Urinary bladder (tissue), 4 donors: ENCODE measurements around the gene ENKUR. TPM values are rescaled to one million over a fixed set of nuclear protein-coding genes. Genes with fewer than 3 reads are reported as not detected.
"Not testable (repeated sequence)": the region's sequence is repeated elsewhere in the genome, so short reads cannot be mapped to it uniquely, and the experiment has no call there.

Source experiments
- DNase-seq: peaks from one replicate; pipeline ENCODE4 v3.0.0-alpha.2; 2015; ENCODE audit errors: extremely low spot score
- H3K27ac ChIP-seq: one replicate; pipeline ENCODE4 v1.5.1; 2013; ENCODE audit warnings: low read depth, mild to moderate bottlenecking, moderate library complexity
- H3K36me3 ChIP-seq: one replicate; pipeline ENCODE4 v1.6.1; 2013; ENCODE audit warnings: mild to moderate bottlenecking, moderate library complexity; ENCODE audit not compliant: insufficient read depth
- H3K4me1 ChIP-seq: one replicate; pipeline ENCODE4 v1.6.1; 2013; ENCODE audit warnings: mild to moderate bottlenecking, moderate library complexity; ENCODE audit not compliant: insufficient read depth
- H3K4me3 ChIP-seq: one replicate; pipeline ENCODE4 v1.5.1; 2013; ENCODE audit warnings: low read depth, low read length
- WGBS: extraction: QIAGEN DNeasy Blood & Tissue Kit; methylation state at CpG from one replicate; pipeline ENCODE4 v1.1.7; 2013; 5-methylcytosine and 5-hydroxymethylcytosine counted together
- polyA plus RNA-seq: library from polyadenylated mRNA; stranded (reverse); fragments of 200-250 nt; gene quantifications from one replicate; pipeline ENCODE4 v1.2.3, GENCODE V29; 2013
- total RNA-seq: library from RNA; depleted of rRNA; stranded (reverse); fragments of >200 nt; gene quantifications from one replicate; pipeline ENCODE4 v1.2.3, GENCODE V29; 2014
- donor health status: healthy with polysubstance abuse.
- donor health status: healthy.

The ENKUR gene
- total and polyA plus RNA-seq, 2 donors, result 0.03 to 0.95 TPM

DNA sequence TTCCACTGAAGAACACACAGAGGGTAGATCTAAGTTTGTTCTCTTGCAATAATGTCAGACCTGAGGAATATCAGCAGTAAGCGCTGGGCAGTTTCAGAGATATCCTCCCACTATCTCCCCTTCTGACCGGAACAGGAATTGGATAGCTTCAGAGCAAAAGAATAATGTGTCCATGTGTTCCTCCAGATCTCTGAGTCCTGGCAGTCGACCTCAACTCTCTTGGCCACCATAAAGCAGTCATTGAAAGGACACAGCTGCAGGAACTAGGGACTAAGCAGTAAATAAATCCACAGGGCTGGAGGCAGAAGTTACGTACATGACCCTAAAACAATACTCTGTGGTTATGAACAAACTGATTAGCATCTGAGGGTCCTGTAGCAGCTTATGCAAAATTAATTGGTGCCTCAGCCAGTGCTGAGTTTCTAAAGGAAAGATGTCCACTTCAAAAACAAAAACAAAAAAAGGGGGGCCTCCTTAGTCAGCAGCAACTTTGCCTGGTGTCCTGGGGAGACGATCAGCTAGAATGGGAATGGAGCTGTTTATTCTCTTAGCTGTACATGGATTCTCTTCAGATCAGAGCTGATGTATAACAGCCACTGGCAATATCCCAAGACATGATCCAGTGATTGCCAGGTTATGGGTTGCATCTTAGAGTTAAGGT is 57.1 kb downstream of the ENKUR start:
- no peak overlapping the region for H3K4me3 ChIP-seq
- H3K27ac ChIP-seq, result peak overlapping the region; percentile 82
- peaks cover 1% of the 10 kb centered on the region for H3K4me1 ChIP-seq
- peaks cover 2% of the 10 kb centered on the region for H3K36me3 ChIP-seq
- WGBS, result 24% methylated on average over 5 of the region's 5 CpGs
- peak; percentile 86 for DNase-seq

DNA sequence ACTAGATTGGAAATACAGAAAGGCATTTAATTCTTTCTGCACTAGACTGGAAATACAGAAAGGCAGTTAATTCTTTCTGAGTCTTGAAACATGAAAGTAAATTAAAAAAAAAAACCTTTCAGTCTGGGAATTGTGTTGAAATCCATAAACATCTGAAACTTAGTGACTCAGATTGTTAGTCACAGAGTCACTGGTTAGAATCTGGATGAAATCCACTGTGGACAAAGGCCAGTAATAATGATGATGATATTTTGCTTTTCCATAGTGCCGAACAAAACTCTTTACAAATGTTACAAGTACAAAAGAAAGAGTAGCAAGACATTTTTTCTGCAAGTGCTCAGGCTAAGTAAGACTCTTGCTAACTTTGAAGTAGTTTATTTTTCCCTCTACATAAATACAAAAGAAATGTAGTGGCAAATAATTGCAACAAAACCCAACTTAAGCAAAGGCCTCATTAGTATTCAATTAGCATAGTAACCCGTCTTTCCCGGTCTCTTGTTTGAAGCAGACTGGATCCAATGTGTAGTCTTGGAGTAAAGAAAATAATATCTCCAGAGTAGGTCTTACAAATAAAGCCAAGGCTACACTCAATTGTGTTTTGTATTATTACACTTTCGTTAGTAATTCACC is 57.8 kb downstream of the ENKUR start:
- 36% methylated on average over 4 of the region's 4 CpGs for WGBS
- DNase-seq, result peak; percentile 25
- Histone ChIP-seq H3K4me1 (peaks cover 1% of the 10 kb centered on the region), H3K36me3 (no peaks in the 10 kb centered on the region), H3K27ac (peak overlapping the region; percentile 59), H3K4me3 (no peak overlapping the region)

DNA sequence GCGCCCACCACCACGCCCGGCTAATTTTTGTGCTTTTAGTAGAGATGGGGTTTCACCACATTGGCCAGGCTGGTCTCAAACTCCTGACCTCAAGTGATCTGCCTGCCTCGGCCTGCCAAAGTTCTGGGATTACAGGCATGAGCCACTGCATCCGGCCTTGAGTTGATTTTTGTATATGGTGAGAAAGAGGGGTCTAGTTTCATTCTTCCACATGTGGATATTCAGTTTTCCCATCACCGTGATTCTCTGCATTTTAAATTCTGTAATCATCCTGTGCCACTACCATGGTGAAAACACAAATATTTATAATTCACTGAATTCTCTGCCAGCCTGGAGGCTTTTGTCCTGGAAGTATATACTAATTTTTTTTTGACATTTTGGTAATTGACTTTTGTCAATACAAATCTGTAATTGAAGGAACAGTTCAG is 58.3 kb downstream of the ENKUR start:
- H3K4me3 ChIP-seq, H3K4me1 ChIP-seq, H3K36me3 ChIP-seq, DNase-seq: not testable (repeated sequence)
- H3K27ac ChIP-seq, result peak overlapping the region; percentile 32
- 56% methylated on average over 6 of the region's 6 CpGs for WGBS

DNA sequence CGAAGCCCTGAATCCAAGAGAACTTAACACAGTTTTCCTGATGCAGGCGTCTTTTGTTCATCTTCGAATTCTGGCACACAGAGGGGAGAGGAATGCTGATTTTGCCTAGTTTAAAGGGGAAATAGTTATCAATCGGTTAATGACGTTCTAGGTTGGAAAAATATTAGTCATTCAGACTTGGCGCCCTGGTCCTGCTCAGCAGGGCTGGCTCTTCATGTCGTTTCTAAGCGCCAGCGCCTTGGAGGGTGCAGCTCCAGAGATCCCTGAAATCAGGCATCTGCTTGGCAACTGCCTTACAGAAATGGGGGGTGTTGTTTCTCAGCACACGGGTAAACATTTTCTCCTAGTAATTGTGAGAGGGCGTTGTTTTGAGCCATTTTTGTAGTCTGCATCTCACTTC is 62.3 kb downstream of the ENKUR start:
- H3K27ac ChIP-seq, result peak overlapping the region; percentile 40
- no peaks in the 10 kb centered on the region for H3K4me1 ChIP-seq
- no peak overlapping the region for H3K4me3 ChIP-seq
- no peaks in the 10 kb centered on the region for H3K36me3 ChIP-seq
- no peak for DNase-seq
- 65% methylated on average over 11 of the region's 11 CpGs for WGBS

DNA sequence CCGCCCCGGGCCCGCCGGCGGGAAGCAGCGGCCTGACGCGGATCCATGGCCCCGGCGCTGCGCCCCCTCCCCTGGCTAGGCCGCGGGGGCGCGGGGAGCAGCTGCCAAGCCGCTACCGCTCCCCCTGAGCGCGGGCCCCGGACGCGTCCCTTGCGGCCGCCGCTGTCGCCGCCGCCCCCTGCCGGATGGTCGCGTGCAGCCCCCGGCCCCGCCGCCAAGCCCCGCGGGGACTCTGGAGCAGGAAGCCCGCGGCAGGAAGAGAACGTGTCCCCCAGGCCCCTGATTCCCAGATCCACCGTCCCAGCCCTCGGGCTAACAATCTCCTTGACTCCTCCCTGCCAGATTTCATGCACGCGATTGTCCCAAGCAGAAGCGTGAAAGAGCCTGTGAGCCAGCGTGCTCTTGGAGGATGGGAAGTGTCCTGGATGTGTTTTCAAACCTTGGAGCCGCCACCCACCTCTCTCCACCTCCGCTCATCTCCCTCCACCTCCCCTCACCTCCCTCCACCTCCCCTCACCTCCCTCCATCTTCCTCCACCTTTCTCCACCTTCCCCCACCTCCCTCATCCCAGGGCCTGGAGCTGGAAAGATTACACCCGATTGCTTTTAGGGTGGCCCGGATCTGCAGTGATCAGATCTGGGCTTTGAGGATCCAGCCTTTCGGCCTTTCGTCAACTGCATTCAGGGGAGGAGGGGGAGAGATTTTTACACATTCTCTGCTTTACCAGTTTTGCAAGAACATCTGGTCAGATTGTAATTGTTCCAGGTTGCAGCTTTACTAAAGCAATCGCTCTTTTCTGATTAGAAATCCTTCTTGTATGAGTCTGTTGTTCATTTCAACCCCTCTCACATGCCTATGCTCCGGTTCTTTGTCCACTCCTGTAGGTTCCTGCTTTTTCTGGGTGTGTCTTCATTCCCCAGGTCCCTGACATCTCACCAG is 63.0 kb downstream of the ENKUR start:
- peak; percentile 28 for DNase-seq
- H3K4me1 ChIP-seq, result no peaks in the 10 kb centered on the region
- H3K27ac ChIP-seq, result peak overlapping the region; percentile 87
- no peaks in the 10 kb centered on the region for H3K36me3 ChIP-seq
- H3K4me3 ChIP-seq, result peak overlapping the region; percentile 72
- 5% methylated on average over 52 of the region's 53 CpGs for WGBS

DNA sequence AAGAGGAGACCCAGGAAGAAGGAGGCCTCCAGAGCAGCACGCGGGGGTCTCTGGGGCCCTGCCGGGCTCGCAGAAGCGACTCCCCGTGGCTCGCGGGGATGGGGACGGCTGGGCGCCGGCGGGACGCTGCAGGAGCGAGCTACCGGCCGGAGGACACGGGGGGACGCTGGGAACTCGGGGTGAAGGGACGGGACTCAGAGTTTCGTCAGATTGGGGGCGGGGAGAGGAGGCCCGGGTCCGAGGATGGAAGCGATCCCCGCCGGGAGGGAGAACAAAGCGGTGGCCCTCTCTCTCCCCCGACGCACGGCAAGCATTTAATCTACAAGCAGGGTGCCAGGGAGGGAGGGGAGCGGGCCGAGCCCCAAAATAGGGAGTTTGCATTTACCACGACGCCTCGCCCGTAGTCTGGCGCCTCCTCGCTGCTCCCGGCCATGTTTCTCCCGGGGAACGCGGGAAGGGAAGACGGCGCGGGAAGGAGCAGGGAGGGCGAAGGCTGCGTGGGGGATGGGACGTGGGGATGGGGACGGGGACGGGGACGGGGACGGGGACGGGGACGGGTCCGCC is 63.7 kb downstream of the ENKUR start, which contains the start of gene PRTFDC1:
Gene PRTFDC1, minus strand, starts transcription at position 464 of the 564 bp plus-strand sequence. Its CDS starts 31 bp downstream, at position 433.
- no peaks in the 10 kb centered on the region for H3K36me3 ChIP-seq
- peak; percentile 31 for DNase-seq
- H3K27ac ChIP-seq, result peak within 1 kb of the TSS; percentile 87
- no peaks in the 10 kb centered on the region for H3K4me1 ChIP-seq
- H3K4me3 ChIP-seq, result peak within 1 kb of the TSS; percentile 72
- WGBS, result under 1% methylated on average over 56 of the region's 56 CpGs

DNA sequence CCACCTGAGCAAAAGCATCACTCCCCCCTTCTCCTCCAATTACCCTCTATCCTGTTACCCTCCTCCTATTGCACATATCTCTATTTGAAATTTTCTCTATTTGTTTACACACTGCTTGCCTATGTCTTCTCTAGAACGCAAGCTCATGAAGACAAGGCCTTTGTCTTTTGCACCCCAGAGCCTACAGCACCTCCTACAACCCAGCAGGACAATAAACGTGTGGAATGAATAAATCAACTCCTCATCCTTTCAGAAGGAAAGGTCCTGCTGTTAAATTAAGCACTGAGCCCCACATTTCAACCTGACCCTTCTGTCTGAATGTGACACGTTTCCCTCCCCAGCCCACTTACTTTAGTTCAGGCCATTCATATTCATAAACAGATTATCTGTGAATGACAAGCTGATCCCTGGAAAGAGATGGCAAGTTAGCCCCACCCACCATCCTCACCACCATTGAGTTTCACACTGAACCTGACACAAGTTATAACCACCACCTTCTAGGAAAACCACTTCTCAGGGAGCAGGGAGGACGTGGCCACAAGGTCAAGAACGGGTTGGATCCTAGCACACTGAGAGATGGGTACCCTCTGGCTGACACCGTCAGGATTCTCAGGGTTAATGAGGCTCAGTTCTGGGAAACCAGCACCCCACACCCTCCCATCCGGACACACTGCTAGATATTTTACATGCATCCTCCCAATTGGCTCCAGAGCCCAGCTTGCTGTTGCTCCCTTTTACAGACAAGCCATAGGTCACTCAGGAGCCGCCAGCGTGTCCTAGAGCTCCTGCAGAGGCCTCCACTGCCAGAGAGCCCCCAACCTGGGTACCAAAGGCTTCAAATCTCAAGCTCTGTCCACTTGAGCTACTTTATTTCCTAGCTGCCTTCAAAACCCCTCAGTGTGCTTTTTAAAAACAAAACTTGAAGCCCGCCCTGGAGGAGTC is 64.5 kb downstream of the ENKUR start:
- peak overlapping the region; percentile 72 for H3K4me3 ChIP-seq
- H3K36me3 ChIP-seq, result no peaks in the 10 kb centered on the region
- 39% methylated on average over 10 of the region's 10 CpGs for WGBS
- peak; percentile 26 for DNase-seq
- H3K27ac ChIP-seq, result peak overlapping the region; percentile 87
- no peaks in the 10 kb centered on the region for H3K4me1 ChIP-seq

DNA sequence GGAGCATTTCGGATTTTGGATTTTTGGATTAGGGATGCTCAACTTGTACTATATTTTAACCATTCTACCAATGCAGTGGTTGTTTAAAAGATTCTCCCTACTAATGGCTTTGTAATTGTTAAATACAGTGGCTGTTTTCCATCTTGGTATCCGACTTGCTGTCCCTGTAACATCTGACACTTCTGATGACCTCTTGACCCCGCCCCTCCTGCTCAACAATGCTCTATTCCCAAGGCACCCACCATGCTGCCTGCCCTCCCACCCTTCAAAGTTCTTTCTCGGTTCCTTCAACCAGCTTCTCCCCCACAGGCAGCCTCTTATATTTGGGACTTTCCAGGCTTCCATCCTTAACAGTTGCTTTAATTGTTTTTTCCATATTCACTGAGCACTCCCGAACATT is 65.5 kb downstream of the ENKUR start:
- H3K4me1 ChIP-seq, result no peaks in the 10 kb centered on the region
- no peak overlapping the region for H3K4me3 ChIP-seq
- H3K27ac ChIP-seq, result no peak overlapping the region
- no peak for DNase-seq
- no peaks in the 10 kb centered on the region for H3K36me3 ChIP-seq
- 82% methylated on average over 5 of the region's 5 CpGs for WGBS

DNA sequence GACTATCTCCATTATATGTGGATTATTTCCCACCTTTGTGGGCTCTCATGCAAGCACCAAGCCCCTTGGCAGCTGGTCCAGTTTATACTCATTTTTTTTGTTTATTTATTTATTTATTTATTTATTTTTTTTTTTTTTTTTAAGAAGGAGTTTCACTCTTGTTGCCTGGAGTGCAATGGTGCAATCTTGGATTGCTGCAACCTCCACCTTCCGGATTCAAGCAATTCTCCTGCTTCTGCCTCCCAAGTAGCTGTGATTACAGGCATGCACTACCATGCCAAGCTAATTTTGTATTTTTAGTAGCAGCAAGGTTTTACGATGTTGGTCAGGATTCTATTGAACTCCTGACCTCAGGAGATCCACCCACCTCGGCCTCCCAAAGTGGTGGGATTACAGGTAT is 66.3 kb downstream of the ENKUR start:
- Histone ChIP-seq H3K4me1 (no peaks in the 10 kb centered on the region), H3K27ac (no peak overlapping the region), H3K4me3 (no peak overlapping the region), H3K36me3 (no peaks in the 10 kb centered on the region)
- no peak for DNase-seq
- WGBS, result 77% methylated on average over 3 of the region's 3 CpGs

DNA sequence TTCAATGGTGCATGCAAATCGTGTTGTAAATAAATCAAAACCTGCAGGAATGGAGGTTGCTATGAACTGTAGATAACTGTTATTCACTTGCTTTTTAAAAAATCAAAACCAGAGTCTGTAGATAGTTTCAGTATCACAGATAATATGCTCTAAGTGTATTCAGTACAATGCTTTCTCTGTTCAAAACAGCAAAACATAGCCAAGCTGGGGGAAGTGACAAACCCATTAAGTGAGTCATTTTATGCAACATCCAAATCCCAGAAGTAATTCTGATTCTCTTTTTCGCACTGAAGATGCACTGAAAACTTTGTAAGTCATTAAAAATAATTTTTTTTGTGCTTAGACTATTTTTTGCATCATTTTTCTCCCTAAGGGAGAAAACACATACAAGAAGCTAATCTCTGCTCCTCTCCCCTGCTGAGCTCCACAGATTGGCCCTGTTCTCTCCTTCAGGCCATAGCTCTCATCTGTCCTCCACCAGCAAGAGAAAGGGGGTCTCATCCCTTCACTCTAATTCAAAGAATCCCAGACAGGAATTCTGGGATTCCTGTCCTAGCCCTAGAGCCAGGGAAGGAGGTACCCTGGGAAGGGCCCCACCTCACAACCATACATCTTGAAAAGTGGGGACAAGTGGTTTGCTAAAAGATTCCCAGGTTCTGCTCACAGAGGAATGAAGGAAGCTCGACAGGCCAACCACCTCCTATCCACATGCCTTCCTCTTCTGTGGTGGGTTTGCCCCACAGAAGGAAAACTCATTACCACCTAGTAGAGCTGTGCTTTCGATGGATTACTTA is 68.5 kb downstream of the ENKUR start:
- Histone ChIP-seq H3K4me3 (no peak overlapping the region), H3K27ac (no peak overlapping the region), H3K36me3 (no peaks in the 10 kb centered on the region), H3K4me1 (no peaks in the 10 kb centered on the region)
- DNase-seq, result no peak
- 69% methylated on average over 4 of the region's 4 CpGs for WGBS

DNA sequence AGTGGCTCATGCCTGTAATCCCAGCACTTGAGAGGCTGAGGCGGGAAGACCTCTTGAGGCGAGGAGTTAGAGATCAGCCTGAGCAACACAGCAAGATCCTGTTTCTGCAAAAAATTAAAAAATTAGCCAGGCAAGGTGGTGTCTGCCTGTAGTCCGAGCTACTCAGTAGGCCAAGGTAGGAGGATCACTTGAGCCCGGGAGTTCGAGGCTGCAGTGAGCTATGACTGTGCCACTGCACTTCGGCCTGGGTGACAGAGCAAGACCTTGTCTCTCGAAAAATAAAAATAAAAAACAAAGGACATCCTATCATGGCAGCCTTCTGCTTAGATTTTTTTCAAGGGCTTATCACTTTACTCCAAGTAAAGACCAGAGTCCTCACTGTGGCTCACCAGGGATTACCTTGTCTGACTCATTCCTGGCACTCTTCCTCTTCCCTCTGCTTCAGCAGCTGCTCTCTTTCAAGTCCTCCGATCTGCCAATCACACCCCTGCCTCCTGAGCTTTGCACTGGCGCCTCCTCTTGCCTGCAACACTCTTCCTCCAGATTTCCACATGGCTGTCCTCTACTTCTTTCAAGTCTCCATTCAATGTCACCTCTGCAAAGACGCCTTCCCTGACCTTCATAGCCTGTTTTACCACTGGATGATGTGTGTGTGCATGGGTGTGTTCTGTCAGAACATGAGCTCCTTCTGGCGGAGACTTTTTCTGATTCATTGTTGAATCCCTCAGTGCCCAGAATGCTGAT is 71.3 kb downstream of the ENKUR start:
- Histone ChIP-seq H3K4me3 (no peak overlapping the region), H3K4me1 (no peaks in the 10 kb centered on the region), H3K36me3 (no peaks in the 10 kb centered on the region), H3K27ac (no peak overlapping the region)
- 81% methylated on average over 11 of the region's 11 CpGs for WGBS
- DNase-seq, result no peak
